Measurements from ENCODE around the gene ANKS1B.

ANKS1B gene

GRCh38 chr12:99914206-99914605 is 70.5 kb downstream of the ANKS1B start:
- no peak for DNase-seq (ENCODE audit: low read depth)
- TF ChIP-seq CTCF (IDR thresholded peaks at IDR 0.05; ENCODE audit: insufficient read depth, low read depth, low read length, missing control alignments): no peak
- H3K4me3 ChIP-seq (ENCODE audit: low read depth, low read length): no peak overlapping the region

GRCh38 chr12:99911967-99912366 is 72.8 kb downstream of the ANKS1B start:
- TF ChIP-seq CTCF (IDR thresholded peaks at IDR 0.05; ENCODE audit: insufficient read depth, low read depth, low read length, missing control alignments): no peak
- DNase-seq (ENCODE audit: low read depth): peak; percentile 41
- no peak overlapping the region for H3K4me3 ChIP-seq (ENCODE audit: low read depth, low read length)

GRCh38 chr12:99911081-99911480 is 73.7 kb downstream of the ANKS1B start:
- no peak overlapping the region for H3K4me3 ChIP-seq (ENCODE audit: low read depth, low read length)
- no peak for TF ChIP-seq CTCF (IDR thresholded peaks at IDR 0.05; ENCODE audit: insufficient read depth, low read depth, low read length, missing control alignments)
- no peak for DNase-seq (ENCODE audit: low read depth)

- DNase-seq (ENCODE audit: low read depth): peak; percentile 6
- TF ChIP-seq CTCF (IDR thresholded peaks at IDR 0.05; ENCODE audit: insufficient read depth, low read depth, low read length, missing control alignments): no peak
- H3K4me3 ChIP-seq (ENCODE audit: low read depth, low read length): no peak overlapping the region
Measured at GRCh38 chr12:99910342-99910741, 74.4 kb downstream of the ANKS1B start.

- TF ChIP-seq CTCF (IDR thresholded peaks at IDR 0.05; ENCODE audit: insufficient read depth, low read depth, low read length, missing control alignments): no peak
- no peak for DNase-seq (ENCODE audit: low read depth)
Measured at GRCh38 chr12:99906786-99907579, 77.8 kb downstream of the ANKS1B start.

GRCh38 chr12:99901181-99901580 is 83.6 kb downstream of the ANKS1B start:
- no peak for DNase-seq (ENCODE audit: low read depth)
- no peak overlapping the region for H3K4me3 ChIP-seq (ENCODE audit: low read depth, low read length)
- no peak for TF ChIP-seq CTCF (IDR thresholded peaks at IDR 0.05; ENCODE audit: insufficient read depth, low read depth, low read length, missing control alignments)

More at GRCh38 chr12:99906786-99907579, 77.8 kb downstream of the ANKS1B start:
- no peak overlapping the region for H3K4me3 ChIP-seq (ENCODE audit: low read depth, low read length)

- no peak for DNase-seq (ENCODE audit: low read depth)
- no peak overlapping the region for H3K4me3 ChIP-seq (ENCODE audit: low read depth, low read length)
- no peak for TF ChIP-seq CTCF (IDR thresholded peaks at IDR 0.05; ENCODE audit: insufficient read depth, low read depth, low read length, missing control alignments)
Measured at GRCh38 chr12:99898645-99899044, 86.1 kb downstream of the ANKS1B start.

Measured in GM12865 (cell line).